EH (cell line): ENCODE measurements around the gene MEAK7.

Source experiments
- DNase-seq: peaks from one replicate; pipeline ENCODE4 v3.0.0-alpha.2; 2015; ENCODE audit warnings: low read depth

MEAK7 gene

GRCh38 chr16:84511831-84512230 is 7.4 kb upstream of the MEAK7 start:
- no peak for DNase-seq

GRCh38 chr16:84511180-84511800 is 6.8 kb upstream of the MEAK7 start:
- DNase-seq = peak; percentile 87

GRCh38 chr16:84509032-84509950 is 4.8 kb upstream of the MEAK7 start:
- no peak for DNase-seq

- no peak for DNase-seq
These were observed 4.0 kb upstream of the MEAK7 start for GRCh38 chr16:84508502-84508901.

- DNase-seq = no peak
These were observed 2.8 kb upstream of the MEAK7 start for GRCh38 chr16:84507011-84507982.

- DNase-seq = no peak
These were observed 1.1 kb upstream of the MEAK7 start for GRCh38 chr16:84505249-84506187.

GRCh38 chr16:84503751-84504395 is 586 bp downstream of the MEAK7 start:
- peak; percentile 76 for DNase-seq

- peak; percentile 38 for DNase-seq
These were observed 1.9 kb downstream of the MEAK7 start for GRCh38 chr16:84502581-84502980.

GRCh38 chr16:84502075-84502474 is 2.4 kb downstream of the MEAK7 start:
- DNase-seq = no peak

GRCh38 chr16:84501077-84501735 is 3.3 kb downstream of the MEAK7 start:
- DNase-seq = peak; percentile 66

GRCh38 chr16:84500531-84500930 is 3.9 kb downstream of the MEAK7 start:
- DNase-seq = no peak

- DNase-seq = no peak
These were observed 4.8 kb downstream of the MEAK7 start for GRCh38 chr16:84499638-84500037.

GRCh38 chr16:84498859-84499620 is 5.4 kb downstream of the MEAK7 start:
- no peak for DNase-seq

GRCh38 chr16:84498223-84498610 is 6.2 kb downstream of the MEAK7 start:
- no peak for DNase-seq

- no peak for DNase-seq
These were observed 6.8 kb downstream of the MEAK7 start for GRCh38 chr16:84497418-84498222.

- no peak for DNase-seq
These were observed 7.5 kb downstream of the MEAK7 start for GRCh38 chr16:84496991-84497390.

GRCh38 chr16:84495506-84495905 is 9.0 kb downstream of the MEAK7 start:
- DNase-seq = no peak

- DNase-seq = no peak
These were observed 15.3 kb downstream of the MEAK7 start for GRCh38 chr16:84489131-84489530.
